ENCODE results near the gene GPR132. TPM values are rescaled to one million over a fixed set of nuclear protein-coding genes. Genes with fewer than 3 reads are reported as not detected.

The GPR132 gene
- total and polyA plus RNA-seq, 2 donors (not counting 1 experiment from before 2014, with no cell fraction given), result 38.6 to 54.5 TPM

- H3K4me1 Mint-ChIP-seq, result peaks cover 18% of the 10 kb centered on the region
- no peaks in the 10 kb centered on the region for H3K9me3 Mint-ChIP-seq (ENCODE audit: insufficient read depth)
- peak overlapping the region; percentile 86 for H3K4me3 Mint-ChIP-seq
- Histone ChIP-seq H3K27ac (ENCODE audit: low read length in 2 of 2) (no peak overlapping the region), H3K27me3 (replicated peaks in 1 of 4; ENCODE audit: control extremely low read depth in 1 of 4, control insufficient read depth in 3 of 4, insufficient read depth in 4 of 4, low read length in 3 of 4) (peaks cover 0 to 11% (median 4%) of the 10 kb centered on the region in 4 experiments), H3K4me2 (replicated peaks; ENCODE audit: low read depth, low read length, poor library complexity, severe bottlenecking) (peak overlapping the region; percentile 100), H3K9me3 (ENCODE audit: control extremely low read depth in 1 of 3, control insufficient read depth in 2 of 3, insufficient read depth in 1 of 3, low read length in 2 of 3) (no peaks in the 10 kb centered on the region), H3K4me1 (ENCODE audit: control insufficient read depth in 2 of 2, insufficient read depth in 2 of 2, low read length in 2 of 2) (peaks cover 11 to 22% of the 10 kb centered on the region in 2 donors), H4K20me1 (ENCODE audit: control insufficient read depth, insufficient read depth, low read length, poor library complexity, severe bottlenecking) (peaks cover 13% of the 10 kb centered on the region), H3K4me3 (ENCODE audit: control extremely low read depth in 1 of 5, extremely low read depth in 1 of 5, insufficient read depth in 1 of 5, low read depth in 2 of 5, low read length in 4 of 5) (peak overlapping the region in 3 of 5 experiments; percentile 67 to 76 (median 75)), H2AFZ (ENCODE audit: insufficient read depth, low read depth, low read length, poor library complexity, severe bottlenecking) (peak overlapping the region; percentile 71), H3K9ac (ENCODE audit: low read length) (peak overlapping the region; percentile 49), H3K36me3 (replicated peaks in 1 of 2; ENCODE audit: control extremely low read depth in 1 of 2, control insufficient read depth in 1 of 2, extremely low read depth in 1 of 2, insufficient read depth in 2 of 2, low read length in 1 of 2) (no peaks in the 10 kb centered on the region), H3K79me2 (ENCODE audit: control insufficient read depth, insufficient read depth, low read length) (no peaks in the 10 kb centered on the region)
- ChIA-PET CTCF (interaction anchor here (0.6 kb wide), 1 partner anchor 780 kb away, joined by 3 read pairs; no protein-coding TSS in a partner anchor), POLR2A (interaction anchor here (0.6 to 0.9 kb wide), 2 partner anchors 31 to 68 kb away, joined by 3 to 4 read pairs; no protein-coding TSS in a partner anchor)
- peak; percentile 71 for DNase-seq
- H3K27me3 Mint-ChIP-seq, result peaks cover 15% of the 10 kb centered on the region
- ATAC-seq (ENCODE audit: low read depth), result peak; percentile 59
- intact Hi-C loops (cut with micrococcal nuclease), result loop anchor here (5.0 kb wide), 3 partner anchors 109 to 399 kb away; partner anchors contain the start of gene TEDC1
- WGBS (ENCODE audit: insufficient coverage), result under 1% methylated on average over 43 of the region's 46 CpGs
- peak overlapping the region; percentile 63 for H3K27ac Mint-ChIP-seq
- no peak for TF ChIP-seq EZH2 (IDR thresholded peaks at IDR 0.05; ENCODE audit: borderline replicate concordance, insufficient read depth, low read depth, low read length, poor library complexity, severe bottlenecking)
- no peak for TF ChIP-seq CTCF (IDR thresholded peaks at IDR 0.05)
These were observed 27.8 kb upstream of the GPR132 start for GRCh38 chr14:105093038-105093430.
